ENCODE results near the gene MAK. TPM values are rescaled to one million over a fixed set of nuclear protein-coding genes. Genes with fewer than 3 reads are reported as not detected.

The MAK gene
- total RNA-seq, 2 experiments from 2014 or later, result 0.10 TPM; not detected in 1

GRCh38 chr6:10769419-10769818, 68.9 kb downstream of the MAK start:
- no peaks in the 10 kb centered on the region for H3K9me2 ChIP-seq (ENCODE audit: insufficient read depth, low read length)
- no peaks in the 10 kb centered on the region for H3K9me3 ChIP-seq (ENCODE audit: low read length)
- intact Hi-C loops (cut with micrococcal nuclease; ENCODE audit: unreplicated experiment), result no loop called here
- H4K20me1 ChIP-seq (ENCODE audit: insufficient read depth, low read length), result no peaks in the 10 kb centered on the region
- H3K4me1 ChIP-seq (ENCODE audit: insufficient read depth, low read length, poor library complexity, severe bottlenecking), result no peaks in the 10 kb centered on the region
- H3K4me3 ChIP-seq (ENCODE audit: low read depth, low read length, poor library complexity, severe bottlenecking), result no peak overlapping the region
- H3K27ac ChIP-seq (ENCODE audit: low read depth, low read length, poor library complexity, severe bottlenecking), result no peak overlapping the region
- ChIA-PET POLR2A (no interaction called here), CTCF (ENCODE audit: unreplicated experiment) (no interaction called here)
- H3K79me2 ChIP-seq (ENCODE audit: insufficient read depth, low read depth, low read length), result no peaks in the 10 kb centered on the region
- H3K36me3 ChIP-seq (ENCODE audit: insufficient read depth, low read length), result no peaks in the 10 kb centered on the region
- DNase-seq (ENCODE audit: low spot score), result no peak
- TF ChIP-seq EZH2phosphoT487 (IDR thresholded peaks at IDR 0.05; ENCODE audit: borderline replicate concordance, low read depth, low read length), result no peak
- TF ChIP-seq CTCF (conservative IDR thresholded peaks at IDR 0.05; ENCODE audit: low read length), result no peak
- BruUV-seq (replicated peaks), result no TSS peak
- no peak overlapping the region for H2AFZ ChIP-seq (ENCODE audit: low read length)
- no peak overlapping the region for H3K4me2 ChIP-seq (ENCODE audit: low read length)

- ChIA-PET POLR2A (no interaction called here), CTCF (ENCODE audit: unreplicated experiment) (no interaction called here)
- BruUV-seq (replicated peaks), result no TSS peak
- Histone ChIP-seq H3K4me2 (ENCODE audit: low read length) (no peak overlapping the region), H3K9me3 (ENCODE audit: low read length) (no peaks in the 10 kb centered on the region), H3K79me2 (ENCODE audit: insufficient read depth, low read depth, low read length) (no peaks in the 10 kb centered on the region), H3K36me3 (ENCODE audit: insufficient read depth, low read length) (peaks cover 28% of the 10 kb centered on the region), H2AFZ (ENCODE audit: low read length) (no peak overlapping the region), H4K20me1 (ENCODE audit: insufficient read depth, low read length) (no peaks in the 10 kb centered on the region), H3K9me2 (ENCODE audit: insufficient read depth, low read length) (no peaks in the 10 kb centered on the region), H3K4me1 (ENCODE audit: insufficient read depth, low read length, poor library complexity, severe bottlenecking) (no peaks in the 10 kb centered on the region), H3K27ac (ENCODE audit: low read depth, low read length, poor library complexity, severe bottlenecking) (no peak overlapping the region), H3K4me3 (ENCODE audit: low read depth, low read length, poor library complexity, severe bottlenecking) (no peak overlapping the region)
- TF ChIP-seq EZH2phosphoT487 (IDR thresholded peaks at IDR 0.05; ENCODE audit: borderline replicate concordance, low read depth, low read length) (no peak), CTCF (conservative IDR thresholded peaks at IDR 0.05; ENCODE audit: low read length) (no peak)
- intact Hi-C loops (cut with micrococcal nuclease; ENCODE audit: unreplicated experiment), result no loop called here
- DNase-seq (ENCODE audit: low spot score), result no peak
Measured at GRCh38 chr6:10763006-10763405, 75.3 kb downstream of the MAK start.

GRCh38 chr6:10759884-10760329, 78.4 kb downstream of the MAK start:
- TF ChIP-seq CTCF (conservative IDR thresholded peaks at IDR 0.05; ENCODE audit: low read length) (no peak), EZH2phosphoT487 (IDR thresholded peaks at IDR 0.05; ENCODE audit: borderline replicate concordance, low read depth, low read length) (no peak)
- H2AFZ ChIP-seq (ENCODE audit: low read length), result no peak overlapping the region
- H3K79me2 ChIP-seq (ENCODE audit: insufficient read depth, low read depth, low read length), result no peaks in the 10 kb centered on the region
- H3K9me2 ChIP-seq (ENCODE audit: insufficient read depth, low read length), result no peaks in the 10 kb centered on the region
- H3K4me3 ChIP-seq (ENCODE audit: low read depth, low read length, poor library complexity, severe bottlenecking), result no peak overlapping the region
- no peak overlapping the region for H3K4me2 ChIP-seq (ENCODE audit: low read length)
- ChIA-PET POLR2A (interaction anchor here (0.6 to 0.7 kb wide), 2 partner anchors 11 to 139 kb away, joined by 3 to 4 read pairs; no protein-coding TSS in a partner anchor), CTCF (ENCODE audit: unreplicated experiment) (no interaction called here)
- no peaks in the 10 kb centered on the region for H4K20me1 ChIP-seq (ENCODE audit: insufficient read depth, low read length)
- no peak for DNase-seq (ENCODE audit: low spot score)
- BruUV-seq (replicated peaks), result no TSS peak
- H3K4me1 ChIP-seq (ENCODE audit: insufficient read depth, low read length, poor library complexity, severe bottlenecking), result no peaks in the 10 kb centered on the region
- peaks cover 58% of the 10 kb centered on the region for H3K36me3 ChIP-seq (ENCODE audit: insufficient read depth, low read length)
- H3K27ac ChIP-seq (ENCODE audit: low read depth, low read length, poor library complexity, severe bottlenecking), result no peak overlapping the region
- intact Hi-C loops (cut with micrococcal nuclease; ENCODE audit: unreplicated experiment), result loop anchor here (5.0 kb wide), 1 partner anchor 283 kb away; no protein-coding TSS in a partner anchor
- no peaks in the 10 kb centered on the region for H3K9me3 ChIP-seq (ENCODE audit: low read length)

Measured in OCI-LY7 (cell line).